HEK293 (cell line): ENCODE data around the gene SLPI.

Experiments
- CTCF ChIP-seq: fragments of 450-650 bp; formaldehyde crosslinking; IDR thresholded peaks from 2 replicates; pipeline ENCODE4 v1.5.1; 2016; ENCODE audit warnings: missing biosample characterization, missing genetic modification characterization
- INSM2 ChIP-seq: fragments of 450-650 bp; formaldehyde crosslinking; IDR thresholded peaks from 2 replicates; pipeline ENCODE4 v1.5.1; 2016; ENCODE audit warnings: missing biosample characterization, missing genetic modification characterization
- KLF8 ChIP-seq: fragments of 450-650 bp; formaldehyde crosslinking; IDR thresholded peaks from 2 replicates; pipeline ENCODE4 v1.5.1; 2016; ENCODE audit warnings: missing biosample characterization, missing genetic modification characterization
- REST ChIP-seq: fragments of 450-650 bp; formaldehyde crosslinking; IDR thresholded peaks from 2 replicates; pipeline ENCODE4 v1.5.1; 2016; ENCODE audit warnings: missing biosample characterization, missing genetic modification characterization
- TSHZ1 ChIP-seq: fragments of 450-650 bp; formaldehyde crosslinking; IDR thresholded peaks from 2 replicates; pipeline ENCODE4 v1.5.1; 2016; ENCODE audit warnings: missing biosample characterization, missing genetic modification characterization, borderline replicate concordance
- YY1 ChIP-seq: fragments of 450-650 bp; formaldehyde crosslinking; IDR thresholded peaks from 2 replicates; pipeline ENCODE4 v1.5.1; 2018; ENCODE audit warnings: missing biosample characterization, missing genetic modification characterization
- ZBTB21 ChIP-seq: fragments of 450-650 bp; formaldehyde crosslinking; IDR thresholded peaks from 2 replicates; pipeline ENCODE4 v1.5.1; 2017; ENCODE audit warnings: missing biosample characterization, missing genetic modification characterization
- ZBTB8A ChIP-seq: fragments of 450-650 bp; formaldehyde crosslinking; IDR thresholded peaks from 2 replicates; pipeline ENCODE4 v1.5.1; 2016; ENCODE audit warnings: missing biosample characterization, missing genetic modification characterization
- ZFHX2 ChIP-seq: fragments of 450-650 bp; formaldehyde crosslinking; conservative IDR thresholded peaks from 2 replicates; pipeline ENCODE4 v1.5.1; 2016; ENCODE audit warnings: missing biosample characterization, missing genetic modification characterization
- ZNF121 ChIP-seq: fragments of 450-650 bp; formaldehyde crosslinking; IDR thresholded peaks from 2 replicates; pipeline ENCODE4 v1.5.1; 2016; ENCODE audit warnings: missing biosample characterization, missing genetic modification characterization
- ZNF776 ChIP-seq: fragments of 450-650 bp; formaldehyde crosslinking; IDR thresholded peaks from 2 replicates; pipeline ENCODE4 v1.5.0; 2017; ENCODE audit warnings: missing biosample characterization, missing genetic modification characterization, borderline replicate concordance

- TF ChIP-seq KLF8 (tag by site-specific recombination): no peak
- TF ChIP-seq CTCF (tag by site-specific recombination): no peak
- no peak for TF ChIP-seq INSM2
- TF ChIP-seq TSHZ1 (tag by site-specific recombination): no peak
- no peak for TF ChIP-seq REST
- no peak for TF ChIP-seq ZFHX2
- TF ChIP-seq ZBTB21 (tag by site-specific recombination): no peak
- TF ChIP-seq YY1 (tag by site-specific recombination): no peak
- no peak for TF ChIP-seq ZNF776 (tag by site-specific recombination)
- TF ChIP-seq ZBTB8A (tag by site-specific recombination): no peak
- TF ChIP-seq ZNF121 (tag by site-specific recombination): no peak
Observed at GRCh38 chr20:45218124-45218523, 36.2 kb downstream of the SLPI start.
